Prostate gland (tissue), 2 donors: Measurements from ENCODE around the gene DBN1.

ENCODE experiments used
- CTCF ChIP-seq, 4 experiments: fragments of 200-600 bp in 2 of 4; fragments of 450-650 bp in 2 of 4; sonication (generic) in 2 of 4; IDR thresholded peaks; 1 replicate in 3 of 4; 2 replicates in 1 of 4; pipeline ENCODE4 v1.5.1; 2016 to 2019; ENCODE audit warnings: antibody characterized with exemption in 4 of 4, mild to moderate bottlenecking in 2 of 4, moderate library complexity in 2 of 4
- POLR2A ChIP-seq: fragments of 450-650 bp; IDR thresholded peaks from one replicate; pipeline ENCODE4 v1.6.1; 2016; ENCODE audit warnings: antibody characterized with exemption, mild to moderate bottlenecking
- POLR2AphosphoS5 ChIP-seq: sonication (generic); formaldehyde crosslinking; IDR thresholded peaks from one replicate; pipeline ENCODE4 v1.6.1; 2017; ENCODE audit warnings: antibody characterized with exemption

GRCh38 chr5:177479774-177480173 is 6.3 kb upstream of the DBN1 start:
- no peak for TF ChIP-seq CTCF (IDR thresholded peaks at IDR 0.05)
- TF ChIP-seq POLR2A = no peak
- TF ChIP-seq POLR2AphosphoS5 = no peak
